AG09319 (cell line): Measurements from ENCODE around the gene EGF.

Source experiments
- DNase-seq: peaks from one replicate; pipeline ENCODE4 v3.0.0-alpha.2; 2010; ENCODE audit warnings: low read depth; ENCODE audit errors: extremely low read depth
- CTCF ChIP-seq: IDR thresholded peaks from 2 replicates; pipeline ENCODE4 v1.5.1; 2011; ENCODE audit warnings: low read depth, mild to moderate bottlenecking, inconsistent platforms, low read length, moderate library complexity

Gene EGF

GRCh38 chr4:109973529-109973905 lies 60.8 kb downstream of the EGF start:
- TF ChIP-seq CTCF = no peak
- no peak for DNase-seq

- TF ChIP-seq CTCF = no peak
- DNase-seq = no peak
These were observed 63.5 kb downstream of the EGF start for GRCh38 chr4:109976189-109976588.

GRCh38 chr4:109977854-109978501 lies 65.3 kb downstream of the EGF start:
- TF ChIP-seq CTCF = peak; percentile 64
- no peak for DNase-seq

GRCh38 chr4:109978704-109979454 lies 66.2 kb downstream of the EGF start:
- DNase-seq = no peak
- no peak for TF ChIP-seq CTCF

- no peak for TF ChIP-seq CTCF
- no peak for DNase-seq
These were observed 67.4 kb downstream of the EGF start for GRCh38 chr4:109979920-109980717.

GRCh38 chr4:109981936-109982335 lies 69.3 kb downstream of the EGF start:
- no peak for TF ChIP-seq CTCF
- no peak for DNase-seq

GRCh38 chr4:109982521-109982920 lies 69.8 kb downstream of the EGF start:
- DNase-seq = no peak

More at GRCh38 chr4:109982521-109982920, 69.8 kb downstream of the EGF start:
- no peak for TF ChIP-seq CTCF
